ENCODE results near the gene SULT1C4.
"Not testable (repeated sequence)": the region's sequence is repeated elsewhere in the genome, so short reads cannot be mapped to it uniquely, and the experiment has no call there.

SULT1C4 gene

DNA sequence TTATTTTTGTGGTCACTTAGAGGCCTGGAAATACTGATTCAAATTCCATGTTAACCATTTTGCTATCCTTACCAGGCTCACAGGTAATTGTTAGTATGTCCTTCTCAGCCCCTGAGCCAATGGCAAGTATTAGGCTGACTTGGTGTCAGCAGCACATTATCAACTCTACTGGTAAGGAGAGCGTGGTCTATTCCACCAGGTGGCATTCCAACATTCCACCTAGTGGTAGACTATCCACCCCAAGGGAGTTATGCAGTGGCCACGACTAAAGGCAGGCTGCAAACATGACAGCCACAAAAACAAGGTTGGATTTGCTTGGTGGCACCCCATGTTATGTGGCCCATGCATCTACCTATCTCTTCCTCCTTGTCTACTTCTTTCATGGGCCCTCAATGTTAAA lies 39.5 kb downstream of the SULT1C4 start:
- TF ChIP-seq, protein P1, sequence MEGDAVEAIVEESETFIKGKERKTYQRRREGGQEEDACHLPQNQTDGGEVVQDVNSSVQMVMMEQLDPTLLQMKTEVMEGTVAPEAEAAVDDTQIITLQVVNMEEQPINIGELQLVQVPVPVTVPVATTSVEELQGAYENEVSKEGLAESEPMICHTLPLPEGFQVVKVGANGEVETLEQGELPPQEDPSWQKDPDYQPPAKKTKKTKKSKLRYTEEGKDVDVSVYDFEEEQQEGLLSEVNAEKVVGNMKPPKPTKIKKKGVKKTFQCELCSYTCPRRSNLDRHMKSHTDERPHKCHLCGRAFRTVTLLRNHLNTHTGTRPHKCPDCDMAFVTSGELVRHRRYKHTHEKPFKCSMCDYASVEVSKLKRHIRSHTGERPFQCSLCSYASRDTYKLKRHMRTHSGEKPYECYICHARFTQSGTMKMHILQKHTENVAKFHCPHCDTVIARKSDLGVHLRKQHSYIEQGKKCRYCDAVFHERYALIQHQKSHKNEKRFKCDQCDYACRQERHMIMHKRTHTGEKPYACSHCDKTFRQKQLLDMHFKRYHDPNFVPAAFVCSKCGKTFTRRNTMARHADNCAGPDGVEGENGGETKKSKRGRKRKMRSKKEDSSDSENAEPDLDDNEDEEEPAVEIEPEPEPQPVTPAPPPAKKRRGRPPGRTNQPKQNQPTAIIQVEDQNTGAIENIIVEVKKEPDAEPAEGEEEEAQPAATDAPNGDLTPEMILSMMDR (IDR thresholded peaks at IDR 0.05; ENCODE audit: low read depth, low read length, missing control alignments) = no peak
- DNase-seq (ENCODE audit: extremely low read depth, low read depth) = no peak
- no peak overlapping the region for H3K4me3 ChIP-seq (replicated peaks; ENCODE audit: low read depth, low read length)

DNA sequence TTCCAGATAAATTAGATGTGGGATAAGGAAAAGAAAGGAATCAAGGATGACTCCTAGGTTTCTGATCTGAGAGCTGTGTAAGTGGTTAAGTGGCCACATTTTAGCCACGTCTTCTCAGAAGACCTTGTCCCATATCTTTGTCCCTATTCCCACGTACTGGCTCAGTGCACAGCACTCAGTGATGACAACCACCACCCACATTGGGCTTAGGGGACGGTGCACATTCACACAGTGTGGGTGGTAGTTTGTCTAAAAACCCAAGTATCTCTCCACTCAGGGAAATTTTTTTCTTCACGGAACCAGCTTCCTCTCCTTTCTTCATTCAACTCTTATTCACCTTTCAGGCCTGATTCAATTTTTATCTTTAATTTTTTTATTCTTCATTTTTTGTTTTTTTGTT lies 40.7 kb downstream of the SULT1C4 start:
- TF ChIP-seq, protein P1 (IDR thresholded peaks at IDR 0.05; ENCODE audit: low read depth, low read length, missing control alignments) = no peak
- no peak for DNase-seq (ENCODE audit: extremely low read depth, low read depth)
- H3K4me3 ChIP-seq (replicated peaks; ENCODE audit: low read depth, low read length) = no peak overlapping the region

DNA sequence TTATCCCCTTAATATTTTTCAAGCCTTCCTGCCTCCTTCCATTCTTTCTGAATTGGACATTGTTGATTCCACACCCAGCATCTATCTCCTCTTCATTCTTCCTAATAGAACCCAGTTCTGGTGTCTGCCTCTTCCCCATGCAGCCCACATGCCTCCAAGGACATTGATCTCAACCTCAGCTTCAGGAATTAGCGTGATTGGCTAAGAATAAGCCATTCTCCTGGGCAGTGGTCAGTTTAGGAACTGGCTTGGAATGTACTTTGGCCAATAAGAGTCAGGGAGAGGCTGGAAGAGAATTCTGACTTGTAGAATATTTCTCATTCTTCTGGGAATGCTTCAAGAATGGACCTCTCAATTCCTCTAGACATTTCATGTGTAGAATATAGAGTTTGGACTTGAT lies 45.3 kb downstream of the SULT1C4 start:
- no peak for DNase-seq (ENCODE audit: extremely low read depth, low read depth)
- TF ChIP-seq, protein P1 (IDR thresholded peaks at IDR 0.05; ENCODE audit: low read depth, low read length, missing control alignments) = no peak
- H3K4me3 ChIP-seq (replicated peaks; ENCODE audit: low read depth, low read length) = no peak overlapping the region

DNA sequence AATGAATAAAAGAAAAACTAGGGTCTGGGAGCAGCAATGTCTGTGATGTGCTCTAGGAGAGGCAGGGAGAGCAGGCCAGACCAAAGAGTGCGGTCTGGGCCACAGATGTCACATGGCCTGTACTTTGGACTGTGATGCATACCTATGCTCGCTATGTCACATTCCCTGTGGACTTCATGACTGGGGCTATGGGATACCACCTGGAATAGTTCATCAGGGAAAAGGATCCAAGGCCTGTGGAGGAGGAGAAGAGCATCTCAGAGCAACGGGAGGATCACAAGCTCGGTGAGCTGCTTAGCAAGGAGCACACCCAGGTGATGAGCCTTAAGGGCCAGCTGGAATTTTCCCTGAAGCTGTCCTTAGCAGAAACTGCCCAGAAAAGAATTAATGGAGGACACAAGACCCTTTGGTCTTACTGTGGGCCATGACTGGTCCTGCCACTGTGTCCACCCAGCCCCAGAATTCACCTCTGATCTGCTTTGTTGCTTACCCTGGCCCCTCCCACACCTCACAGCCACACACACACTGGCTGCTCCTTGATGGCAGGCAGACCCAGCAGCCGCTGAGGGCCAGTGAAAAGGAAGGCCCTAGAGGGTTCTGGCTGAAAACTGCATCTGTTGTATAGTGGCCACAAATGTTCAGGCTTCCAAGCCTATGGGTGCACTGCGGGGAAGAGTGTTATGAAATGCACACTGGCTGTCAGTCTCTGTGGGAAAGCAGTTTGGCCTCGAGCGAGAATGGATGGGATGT lies 45.9 kb downstream of the SULT1C4 start:
- H3K4me3 ChIP-seq (replicated peaks; ENCODE audit: low read depth, low read length) = no peak overlapping the region
- DNase-seq (ENCODE audit: extremely low read depth, low read depth) = no peak
- TF ChIP-seq, protein P1 (IDR thresholded peaks at IDR 0.05; ENCODE audit: low read depth, low read length, missing control alignments) = no peak

DNA sequence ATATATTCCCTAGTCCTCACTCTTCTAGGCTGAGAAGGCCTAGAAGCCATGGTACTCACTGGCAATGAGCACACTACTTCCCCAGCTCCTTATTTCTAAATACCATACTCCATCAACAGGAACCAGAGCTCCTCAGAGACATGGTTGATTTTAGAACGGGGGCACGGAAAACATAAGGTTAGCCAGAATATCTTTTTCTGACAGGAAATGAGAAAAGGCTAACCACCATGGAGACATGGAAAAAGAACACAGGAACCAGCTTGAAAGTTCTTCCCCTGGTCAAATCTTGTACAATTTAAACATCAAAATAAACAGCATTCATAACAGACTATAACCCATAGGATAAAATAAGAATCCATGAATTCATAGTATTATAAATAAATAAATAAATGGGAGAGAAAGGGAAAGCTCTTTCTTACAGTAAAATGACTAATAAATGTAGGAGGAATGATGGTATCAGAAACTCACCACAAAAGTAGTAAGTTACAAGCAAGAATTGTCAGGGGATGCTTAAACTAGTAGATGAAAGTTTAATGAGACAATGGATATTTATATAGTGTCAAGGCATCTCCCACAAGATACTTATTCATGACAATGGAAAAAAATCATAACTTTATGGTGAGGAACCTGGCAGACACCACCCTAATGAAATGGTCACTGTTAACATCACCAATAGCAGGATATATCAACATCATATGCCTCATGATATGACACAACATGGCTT lies 50.7 kb downstream of the SULT1C4 start:
- TF ChIP-seq, protein P1 (IDR thresholded peaks at IDR 0.05; ENCODE audit: low read depth, low read length, missing control alignments) = no peak
- DNase-seq (ENCODE audit: extremely low read depth, low read depth) = no peak
- H3K4me3 ChIP-seq (replicated peaks; ENCODE audit: low read depth, low read length) = no peak overlapping the region

DNA sequence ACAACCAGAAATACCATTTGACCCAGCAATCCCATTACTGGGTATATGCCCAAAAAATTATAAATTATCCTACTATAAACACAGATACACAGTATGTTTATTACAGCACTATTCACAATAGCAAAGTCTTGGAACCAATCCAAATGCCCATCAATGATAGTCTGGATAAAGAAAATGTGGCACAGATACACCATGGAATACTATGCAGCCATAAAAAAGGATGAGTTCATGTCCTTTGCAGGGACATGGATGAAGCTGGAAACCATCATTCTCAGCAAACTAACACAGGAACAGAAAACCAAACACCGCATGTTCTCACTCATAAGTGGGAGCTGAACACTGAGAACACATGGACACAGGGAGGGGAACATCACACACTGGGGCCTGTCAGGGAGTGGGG lies 57.8 kb downstream of the SULT1C4 start:
- DNase-seq (ENCODE audit: extremely low read depth, low read depth); H3K4me3 ChIP-seq (replicated peaks; ENCODE audit: low read depth, low read length): not testable (repeated sequence)

DNA sequence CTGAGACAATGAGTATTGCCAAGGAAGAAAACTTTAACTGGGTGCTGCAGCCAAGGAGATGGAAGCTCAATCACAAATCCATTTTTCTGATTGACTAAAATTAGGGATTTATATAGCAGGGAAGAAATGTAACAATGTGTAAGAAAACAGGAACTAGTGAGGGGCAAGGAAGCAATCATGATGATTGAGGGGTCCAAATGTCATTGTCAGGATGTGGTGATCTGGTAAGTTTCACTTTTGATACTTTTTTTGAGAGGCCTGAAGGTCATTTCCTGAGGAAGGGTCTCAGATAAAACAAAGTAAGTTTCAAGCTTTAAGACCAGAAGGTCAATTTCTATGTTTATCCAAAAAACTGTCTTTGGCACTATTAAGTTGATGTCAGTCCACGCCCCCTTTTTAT lies 59.2 kb downstream of the SULT1C4 start:
- DNase-seq (ENCODE audit: extremely low read depth, low read depth) = no peak
- no peak overlapping the region for H3K4me3 ChIP-seq (replicated peaks; ENCODE audit: low read depth, low read length)
- TF ChIP-seq, protein P1 (IDR thresholded peaks at IDR 0.05; ENCODE audit: low read depth, low read length, missing control alignments) = no peak
